MM.1S (cell line): Measurements from ENCODE around the gene B4GALNT3.

Experiments used
- DNase-seq: peaks from one replicate; pipeline ENCODE4 v3.0.0-alpha.2; 2015
- H2AFZ ChIP-seq: fragments of 300-600 bp; sonication (generic); 2 replicates; pipeline ENCODE4 v1.6.0; 2016; ENCODE audit warnings: antibody characterized with exemption, low read length
- H3F3A ChIP-seq: fragments of 300-600 bp; sonication (generic); 2 replicates; pipeline ENCODE4 v1.6.1; 2016; ENCODE audit warnings: mild to moderate bottlenecking, antibody characterized with exemption, low read length, moderate library complexity, mixed read lengths; ENCODE audit not compliant: insufficient read depth
- H3K27ac ChIP-seq: fragments of 300-600 bp; sonication (generic); 2 replicates; pipeline ENCODE4 v1.5.1; 2016; ENCODE audit warnings: mild to moderate bottlenecking, low read length
- H3K27me3 ChIP-seq: fragments of 300-600 bp; sonication (generic); replicated peaks from 2 replicates; pipeline ENCODE4 v1.6.0; 2016; ENCODE audit warnings: low read length; ENCODE audit not compliant: insufficient read depth
- H3K36me3 ChIP-seq: fragments of 300-600 bp; sonication (generic); replicated peaks from 2 replicates; pipeline ENCODE4 v1.6.1; 2016; ENCODE audit warnings: mild to moderate bottlenecking, low read length, mixed read lengths; ENCODE audit not compliant: insufficient read depth
- H3K4me1 ChIP-seq: fragments of 300-600 bp; sonication (generic); 2 replicates; pipeline ENCODE4 v1.6.1; 2016; ENCODE audit warnings: low read length, mixed read lengths
- H3K4me2 ChIP-seq: fragments of 300-600 bp; sonication (generic); 2 replicates; pipeline ENCODE4 v1.6.0; 2016; ENCODE audit warnings: low read depth, low read length
- H3K4me3 ChIP-seq: fragments of 300-600 bp; sonication (generic); 2 replicates; pipeline ENCODE4 v1.5.1; 2016; ENCODE audit warnings: low read length, mixed read lengths
- H3K79me2 ChIP-seq: fragments of 300-600 bp; sonication (generic); 2 replicates; pipeline ENCODE4 v1.6.1; 2016; ENCODE audit warnings: mixed run types, low read length, mixed read lengths
- H3K9ac ChIP-seq: fragments of 300-600 bp; sonication (generic); 2 replicates; pipeline ENCODE4 v1.6.1; 2016; ENCODE audit warnings: low read length, mixed read lengths
- H3K9me2 ChIP-seq: fragments of 300-600 bp; sonication (generic); replicated peaks from 2 replicates; pipeline ENCODE4 v1.6.1; 2016; ENCODE audit warnings: mild to moderate bottlenecking, low read length, mixed read lengths; ENCODE audit not compliant: insufficient read depth
- H3K9me3 ChIP-seq: fragments of 300-600 bp; sonication (generic); replicated peaks from 2 replicates; pipeline ENCODE4 v1.6.1; 2016; ENCODE audit warnings: mild to moderate bottlenecking, low read length, mixed read lengths; ENCODE audit not compliant: insufficient read depth
- H4K20me1 ChIP-seq: fragments of 300-600 bp; sonication (generic); 2 replicates; pipeline ENCODE4 v1.6.1; 2016; ENCODE audit warnings: mild to moderate bottlenecking, low read length, moderate library complexity, mixed read lengths; ENCODE audit not compliant: insufficient read depth
- EZH2 ChIP-seq: fragments of 300-600 bp; sonication (generic); optimal IDR thresholded peaks from 2 replicates; pipeline ENCODE3; 2017; ENCODE audit warnings: low read depth, mild to moderate bottlenecking, antibody characterized with exemption, low read length, mixed read lengths
- EZH2phosphoT487 ChIP-seq: fragments of 300-600 bp; sonication (generic); IDR thresholded peaks from 2 replicates; pipeline ENCODE4 v1.6.1; 2018; ENCODE audit warnings: antibody characterized with exemption, low read length
- TF ChIP-seq, protein P1 (sequence below): fragments of 300-600 bp; sonication (generic); IDR thresholded peaks from 2 replicates; pipeline ENCODE4 v1.5.1; 2016; ENCODE audit warnings: antibody characterized with exemption, low read length, mixed read lengths

B4GALNT3 gene

GRCh38 chr12:460261-461230, 807 bp downstream of the B4GALNT3 start:
- Histone ChIP-seq H3K36me3 (no peaks in the 10 kb centered on the region), H3K27ac (no peak overlapping the region), H3K4me3 (peak overlapping the region; percentile 42; the same call in 1 of the 2 replicates), H3K4me1 (0 out of 2 replicates have a peak, but pooled peaks cover 4% of the 10 kb centered on the region), H4K20me1 (no peaks in the 10 kb centered on the region), H3K4me2 (peak overlapping the region; percentile 63), H3K27me3 (peaks cover 73% of the 10 kb centered on the region), H3F3A (no peaks in the 10 kb centered on the region), H3K9me2 (no peaks in the 10 kb centered on the region), H2AFZ (0 out of 2 replicates have a peak overlapping the region, but pooled peaks have one; percentile 31), H3K79me2 (no peaks in the 10 kb centered on the region), H3K9ac (no peak overlapping the region), H3K9me3 (no peaks in the 10 kb centered on the region)
- TF ChIP-seq EZH2 (no peak), EZH2phosphoT487 (no peak)
- TF ChIP-seq, protein P1, sequence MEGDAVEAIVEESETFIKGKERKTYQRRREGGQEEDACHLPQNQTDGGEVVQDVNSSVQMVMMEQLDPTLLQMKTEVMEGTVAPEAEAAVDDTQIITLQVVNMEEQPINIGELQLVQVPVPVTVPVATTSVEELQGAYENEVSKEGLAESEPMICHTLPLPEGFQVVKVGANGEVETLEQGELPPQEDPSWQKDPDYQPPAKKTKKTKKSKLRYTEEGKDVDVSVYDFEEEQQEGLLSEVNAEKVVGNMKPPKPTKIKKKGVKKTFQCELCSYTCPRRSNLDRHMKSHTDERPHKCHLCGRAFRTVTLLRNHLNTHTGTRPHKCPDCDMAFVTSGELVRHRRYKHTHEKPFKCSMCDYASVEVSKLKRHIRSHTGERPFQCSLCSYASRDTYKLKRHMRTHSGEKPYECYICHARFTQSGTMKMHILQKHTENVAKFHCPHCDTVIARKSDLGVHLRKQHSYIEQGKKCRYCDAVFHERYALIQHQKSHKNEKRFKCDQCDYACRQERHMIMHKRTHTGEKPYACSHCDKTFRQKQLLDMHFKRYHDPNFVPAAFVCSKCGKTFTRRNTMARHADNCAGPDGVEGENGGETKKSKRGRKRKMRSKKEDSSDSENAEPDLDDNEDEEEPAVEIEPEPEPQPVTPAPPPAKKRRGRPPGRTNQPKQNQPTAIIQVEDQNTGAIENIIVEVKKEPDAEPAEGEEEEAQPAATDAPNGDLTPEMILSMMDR = no peak
- DNase-seq = no peak

DNA sequence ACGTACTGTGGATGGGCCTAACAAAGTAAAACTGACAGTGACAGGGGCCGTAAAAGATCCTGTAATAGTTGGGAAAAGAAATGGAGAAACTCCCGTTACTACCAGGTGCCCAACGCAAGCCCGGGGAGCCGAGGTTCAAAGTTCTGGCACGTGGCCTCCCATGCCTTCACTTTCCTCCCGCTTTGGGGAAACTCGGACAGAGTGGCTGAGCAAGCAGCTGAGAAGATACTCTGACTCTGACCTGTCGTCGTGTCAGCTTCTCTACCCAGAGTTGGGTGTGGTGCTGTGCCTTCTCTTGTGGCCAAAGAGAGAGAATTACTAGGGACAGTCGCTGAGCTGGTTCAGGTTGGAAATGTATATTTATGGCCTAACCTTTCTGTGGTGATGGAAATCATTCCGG, 1.7 kb downstream of the B4GALNT3 start:
- H2AFZ ChIP-seq = no peak overlapping the region
- no peak overlapping the region for H3K4me3 ChIP-seq
- no peaks in the 10 kb centered on the region for H3K36me3 ChIP-seq
- H3F3A ChIP-seq = no peaks in the 10 kb centered on the region
- H3K79me2 ChIP-seq = no peaks in the 10 kb centered on the region
- TF ChIP-seq EZH2phosphoT487 (no peak), EZH2 (no peak)
- TF ChIP-seq, protein P1 = no peak
- no peak for DNase-seq
- H4K20me1 ChIP-seq = no peaks in the 10 kb centered on the region
- peaks cover 73% of the 10 kb centered on the region for H3K27me3 ChIP-seq
- H3K4me1 ChIP-seq = 0 out of 2 replicates have a peak, but pooled peaks cover 4% of the 10 kb centered on the region
- H3K27ac ChIP-seq = no peak overlapping the region
- no peak overlapping the region for H3K4me2 ChIP-seq
- H3K9me3 ChIP-seq = no peaks in the 10 kb centered on the region
- no peaks in the 10 kb centered on the region for H3K9me2 ChIP-seq
- no peak overlapping the region for H3K9ac ChIP-seq

DNA sequence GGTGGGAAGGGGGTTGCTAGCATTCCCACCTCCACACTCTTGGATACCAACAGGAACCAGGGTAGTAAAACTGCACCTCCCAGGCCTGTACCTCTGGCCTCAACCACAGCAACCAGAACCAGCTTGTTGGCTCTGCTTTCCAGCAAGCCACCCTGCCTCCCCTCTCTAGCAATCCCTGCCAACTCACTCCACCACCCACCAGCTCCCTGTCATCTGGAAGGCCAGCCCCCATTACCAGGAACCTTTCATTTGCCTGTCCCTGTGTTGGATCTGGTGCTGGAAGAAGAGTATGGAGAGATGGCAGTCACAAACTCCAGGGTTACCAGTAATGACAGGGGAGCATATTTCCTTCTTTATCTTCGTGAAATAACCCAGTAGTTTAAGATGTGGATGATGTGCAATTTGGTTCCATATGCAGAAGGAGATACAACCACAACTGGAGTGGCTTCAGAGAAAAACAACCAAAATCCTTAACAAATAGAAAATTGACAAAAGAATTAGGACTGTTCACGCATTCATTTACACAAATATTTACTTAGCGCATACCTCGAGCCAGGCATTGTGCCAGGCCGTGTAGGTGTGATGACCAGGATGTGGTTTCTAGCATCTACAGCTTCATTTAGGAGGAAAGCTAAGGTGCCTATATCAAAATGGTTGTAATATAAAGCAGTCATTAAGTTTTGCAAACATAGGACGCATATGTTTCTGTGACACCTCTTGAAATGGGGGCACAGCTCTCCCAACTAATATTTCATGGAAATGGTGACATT, 3.4 kb downstream of the B4GALNT3 start:
- Histone ChIP-seq H3K9me2 (no peaks in the 10 kb centered on the region), H2AFZ (no peak overlapping the region), H3K27ac (no peak overlapping the region), H3K27me3 (peaks cover 58% of the 10 kb centered on the region), H3K9ac (no peak overlapping the region), H3K4me1 (0 out of 2 replicates have a peak, but pooled peaks cover 4% of the 10 kb centered on the region), H3K9me3 (no peaks in the 10 kb centered on the region), H3K79me2 (no peaks in the 10 kb centered on the region), H3K36me3 (no peaks in the 10 kb centered on the region), H3K4me3 (no peak overlapping the region), H4K20me1 (no peaks in the 10 kb centered on the region), H3K4me2 (no peak overlapping the region), H3F3A (no peaks in the 10 kb centered on the region)
- TF ChIP-seq, protein P1 = no peak
- TF ChIP-seq EZH2 = no peak
- TF ChIP-seq EZH2phosphoT487 = no peak
- DNase-seq = no peak
